ENCODE measurements around the gene GALNTL6. TPM values are rescaled to one million over a fixed set of nuclear protein-coding genes. Genes with fewer than 3 reads are reported as not detected.

The GALNTL6 gene
- total RNA-seq, 2 donors from 2014 or later: 0.08 TPM; not detected in 1

DNA sequence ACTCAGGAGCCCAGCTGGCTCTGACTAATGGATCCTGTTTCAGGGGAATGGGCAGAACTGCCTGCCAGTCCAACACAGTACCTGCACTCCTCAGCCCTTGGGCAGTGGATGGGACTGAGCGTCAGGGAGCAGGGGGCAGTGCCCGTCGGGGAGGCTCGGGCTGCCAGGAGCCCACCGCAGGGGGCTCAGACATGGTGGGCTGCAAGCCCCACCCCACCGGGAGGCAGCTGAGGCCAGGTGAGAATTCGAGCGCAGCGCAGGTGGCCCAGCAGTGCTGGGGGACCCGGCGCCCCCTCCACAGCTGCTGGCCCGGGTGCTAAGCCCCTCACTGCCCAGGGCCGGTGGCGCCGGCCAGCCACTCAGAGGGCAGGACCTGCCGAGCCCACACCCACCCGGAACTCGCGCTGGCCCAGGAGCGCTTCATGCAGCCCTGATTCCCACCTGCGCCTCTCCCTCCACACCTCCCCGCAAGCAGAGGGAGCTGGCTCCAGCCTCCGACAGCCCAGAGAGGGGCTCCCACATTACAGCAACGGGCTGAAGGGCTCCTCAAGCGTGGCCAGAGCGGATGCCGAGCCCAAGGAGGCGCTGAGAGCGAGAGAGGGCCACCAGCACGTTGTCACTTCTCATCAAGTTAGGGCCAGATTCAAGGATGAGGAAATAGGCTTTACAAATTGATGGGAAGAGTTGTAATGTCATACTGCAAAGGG is 668.8 kb downstream of the GALNTL6 start:
- Histone ChIP-seq H3K4me1 (no peaks in the 10 kb centered on the region), H3K9me3 (no peaks in the 10 kb centered on the region), H3K27ac (no peak overlapping the region), H3K4me3 (no peak overlapping the region), H3K27me3 (no peaks in the 10 kb centered on the region), H3K36me3 (no peaks in the 10 kb centered on the region)
- DNase-seq (ENCODE audit: low spot score): no peak
- TF ChIP-seq, protein P1, sequence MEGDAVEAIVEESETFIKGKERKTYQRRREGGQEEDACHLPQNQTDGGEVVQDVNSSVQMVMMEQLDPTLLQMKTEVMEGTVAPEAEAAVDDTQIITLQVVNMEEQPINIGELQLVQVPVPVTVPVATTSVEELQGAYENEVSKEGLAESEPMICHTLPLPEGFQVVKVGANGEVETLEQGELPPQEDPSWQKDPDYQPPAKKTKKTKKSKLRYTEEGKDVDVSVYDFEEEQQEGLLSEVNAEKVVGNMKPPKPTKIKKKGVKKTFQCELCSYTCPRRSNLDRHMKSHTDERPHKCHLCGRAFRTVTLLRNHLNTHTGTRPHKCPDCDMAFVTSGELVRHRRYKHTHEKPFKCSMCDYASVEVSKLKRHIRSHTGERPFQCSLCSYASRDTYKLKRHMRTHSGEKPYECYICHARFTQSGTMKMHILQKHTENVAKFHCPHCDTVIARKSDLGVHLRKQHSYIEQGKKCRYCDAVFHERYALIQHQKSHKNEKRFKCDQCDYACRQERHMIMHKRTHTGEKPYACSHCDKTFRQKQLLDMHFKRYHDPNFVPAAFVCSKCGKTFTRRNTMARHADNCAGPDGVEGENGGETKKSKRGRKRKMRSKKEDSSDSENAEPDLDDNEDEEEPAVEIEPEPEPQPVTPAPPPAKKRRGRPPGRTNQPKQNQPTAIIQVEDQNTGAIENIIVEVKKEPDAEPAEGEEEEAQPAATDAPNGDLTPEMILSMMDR (IDR thresholded peaks at IDR 0.05): no peak

DNA sequence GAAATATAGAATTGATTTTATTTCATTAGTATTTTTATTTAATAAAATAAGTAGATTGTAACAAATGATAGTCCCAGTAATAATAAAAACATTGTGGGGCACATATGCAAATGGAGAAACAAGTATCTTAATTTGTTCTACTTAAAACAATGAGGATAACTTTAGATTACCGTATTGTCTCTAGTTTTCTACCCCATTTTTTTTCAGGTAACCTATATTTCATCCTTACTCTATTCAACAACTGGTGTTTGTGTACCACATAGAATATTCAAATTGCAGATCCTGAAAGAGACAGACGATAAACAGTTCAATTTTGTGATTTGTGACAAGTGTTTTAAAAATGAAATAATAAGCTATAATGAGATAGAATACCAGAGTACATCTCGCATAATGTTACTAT is 671.8 kb downstream of the GALNTL6 start:
- Histone ChIP-seq H3K9me3 (no peaks in the 10 kb centered on the region), H3K27me3 (no peaks in the 10 kb centered on the region), H3K27ac (no peak overlapping the region), H3K4me1 (no peaks in the 10 kb centered on the region), H3K4me3 (no peak overlapping the region), H3K36me3 (no peaks in the 10 kb centered on the region)
- TF ChIP-seq, protein P1 (IDR thresholded peaks at IDR 0.05): no peak
- no peak for DNase-seq (ENCODE audit: low spot score)

DNA sequence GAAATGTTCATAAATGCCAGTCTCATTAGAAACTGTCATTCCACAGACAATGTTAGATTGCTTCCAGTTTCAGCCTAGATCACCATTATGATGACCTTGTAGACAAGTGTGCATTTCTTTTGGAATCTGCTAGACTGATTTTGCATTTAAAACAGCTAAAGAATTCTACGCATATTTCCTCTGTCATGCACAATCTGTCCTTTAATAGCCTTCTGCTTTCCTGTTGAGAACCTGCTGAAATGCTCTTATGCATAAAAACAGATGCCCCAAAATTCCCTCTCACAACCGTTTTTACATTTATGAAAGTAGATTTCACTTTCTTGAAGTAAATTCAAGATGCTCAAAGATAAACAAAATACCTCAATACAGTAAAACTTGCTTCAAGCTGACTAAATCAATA is 673.3 kb downstream of the GALNTL6 start:
- H3K9me3 ChIP-seq: no peaks in the 10 kb centered on the region
- no peaks in the 10 kb centered on the region for H3K4me1 ChIP-seq
- no peak for DNase-seq (ENCODE audit: low spot score)
- no peak overlapping the region for H3K27ac ChIP-seq
- H3K27me3 ChIP-seq: no peaks in the 10 kb centered on the region
- TF ChIP-seq, protein P1 (IDR thresholded peaks at IDR 0.05): no peak
- no peaks in the 10 kb centered on the region for H3K36me3 ChIP-seq
- H3K4me3 ChIP-seq: no peak overlapping the region

DNA sequence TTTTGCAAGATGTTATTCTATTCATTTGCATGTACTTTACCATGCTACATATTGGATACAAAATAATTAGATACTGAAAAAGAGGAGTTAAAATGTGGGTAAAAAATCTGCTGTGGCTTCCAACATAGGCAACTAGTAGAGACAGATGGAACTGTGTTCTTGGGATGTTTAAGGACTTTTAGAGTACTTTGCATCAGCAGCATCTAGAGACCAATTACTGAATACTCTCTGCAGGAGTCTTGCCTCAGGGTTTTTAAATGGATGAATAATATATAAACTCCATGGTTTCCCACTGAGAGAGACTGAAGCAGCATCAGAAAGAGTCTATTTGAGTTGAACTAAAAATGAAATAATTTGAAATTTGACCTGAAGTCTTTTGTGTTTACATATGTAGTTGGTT is 676.7 kb downstream of the GALNTL6 start:
- DNase-seq (ENCODE audit: low spot score): no peak
- H3K9me3 ChIP-seq: no peaks in the 10 kb centered on the region
- H3K27ac ChIP-seq: no peak overlapping the region
- H3K27me3 ChIP-seq: no peaks in the 10 kb centered on the region
- TF ChIP-seq, protein P1 (IDR thresholded peaks at IDR 0.05): no peak
- no peak overlapping the region for H3K4me3 ChIP-seq
- H3K36me3 ChIP-seq: no peaks in the 10 kb centered on the region
- H3K4me1 ChIP-seq: no peaks in the 10 kb centered on the region

DNA sequence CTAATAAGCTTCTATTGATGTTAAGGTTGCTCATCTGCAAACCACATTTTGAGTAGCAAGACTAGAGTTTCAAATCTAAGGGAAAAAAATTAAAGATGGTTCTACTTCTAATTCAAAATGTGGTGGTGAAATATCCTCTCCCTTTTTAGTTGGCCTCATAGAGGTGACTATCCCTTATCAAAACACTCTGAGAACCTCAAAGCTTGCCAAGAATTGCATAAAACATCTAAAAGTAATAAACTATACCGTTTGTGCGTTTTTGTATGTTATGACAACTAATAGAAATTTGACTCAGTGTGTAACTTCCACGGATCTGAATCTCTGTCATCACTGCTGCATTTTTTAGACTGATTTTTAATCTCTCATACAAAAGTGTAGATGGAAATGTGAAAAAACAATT is 682.6 kb downstream of the GALNTL6 start:
- DNase-seq (ENCODE audit: low spot score): no peak
- Histone ChIP-seq H3K4me3 (no peak overlapping the region), H3K27ac (no peak overlapping the region), H3K9me3 (no peaks in the 10 kb centered on the region), H3K4me1 (no peaks in the 10 kb centered on the region), H3K36me3 (no peaks in the 10 kb centered on the region), H3K27me3 (no peaks in the 10 kb centered on the region)
- TF ChIP-seq, protein P1 (IDR thresholded peaks at IDR 0.05): no peak

DNA sequence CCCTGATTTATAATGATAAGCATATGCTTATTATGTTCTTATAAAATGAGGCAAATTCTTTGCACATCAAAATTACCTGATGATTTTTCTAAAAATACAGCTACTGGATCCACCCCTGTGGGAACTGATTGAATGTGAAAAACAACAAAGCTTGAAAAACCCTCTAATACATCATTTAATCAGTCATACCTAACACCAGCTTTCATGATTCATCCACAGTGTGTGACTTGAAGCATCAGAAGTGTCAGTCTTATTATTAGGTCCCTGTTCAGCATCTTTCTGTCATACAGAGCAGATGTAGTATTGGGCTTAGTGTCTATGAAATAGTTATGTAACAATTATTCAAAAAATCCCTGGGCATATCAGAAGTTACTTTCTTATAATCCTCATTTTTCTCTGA is 684.1 kb downstream of the GALNTL6 start:
- DNase-seq (ENCODE audit: low spot score): no peak
- TF ChIP-seq, protein P1 (IDR thresholded peaks at IDR 0.05): no peak
- Histone ChIP-seq H3K9me3 (no peaks in the 10 kb centered on the region), H3K36me3 (no peaks in the 10 kb centered on the region), H3K27ac (no peak overlapping the region), H3K4me3 (no peak overlapping the region), H3K27me3 (no peaks in the 10 kb centered on the region), H3K4me1 (no peaks in the 10 kb centered on the region)
